ENCODE results near the gene SLC26A4. TPM values are rescaled to one million over a fixed set of nuclear protein-coding genes. Genes with fewer than 3 reads are reported as not detected.

Gene SLC26A4
- 0.02 to 0.13 TPM (median 0.05 TPM) in 5 replicates for total RNA-seq (2022; extraction: Qiagen RNA extraction)

GRCh38 chr7:107660381-107661080 lies at the start of gene SLC26A4:
Gene SLC26A4 (plus strand): TSS chr7:107660828. CDS start chr7:107661642, 814 bp downstream.

DNA sequence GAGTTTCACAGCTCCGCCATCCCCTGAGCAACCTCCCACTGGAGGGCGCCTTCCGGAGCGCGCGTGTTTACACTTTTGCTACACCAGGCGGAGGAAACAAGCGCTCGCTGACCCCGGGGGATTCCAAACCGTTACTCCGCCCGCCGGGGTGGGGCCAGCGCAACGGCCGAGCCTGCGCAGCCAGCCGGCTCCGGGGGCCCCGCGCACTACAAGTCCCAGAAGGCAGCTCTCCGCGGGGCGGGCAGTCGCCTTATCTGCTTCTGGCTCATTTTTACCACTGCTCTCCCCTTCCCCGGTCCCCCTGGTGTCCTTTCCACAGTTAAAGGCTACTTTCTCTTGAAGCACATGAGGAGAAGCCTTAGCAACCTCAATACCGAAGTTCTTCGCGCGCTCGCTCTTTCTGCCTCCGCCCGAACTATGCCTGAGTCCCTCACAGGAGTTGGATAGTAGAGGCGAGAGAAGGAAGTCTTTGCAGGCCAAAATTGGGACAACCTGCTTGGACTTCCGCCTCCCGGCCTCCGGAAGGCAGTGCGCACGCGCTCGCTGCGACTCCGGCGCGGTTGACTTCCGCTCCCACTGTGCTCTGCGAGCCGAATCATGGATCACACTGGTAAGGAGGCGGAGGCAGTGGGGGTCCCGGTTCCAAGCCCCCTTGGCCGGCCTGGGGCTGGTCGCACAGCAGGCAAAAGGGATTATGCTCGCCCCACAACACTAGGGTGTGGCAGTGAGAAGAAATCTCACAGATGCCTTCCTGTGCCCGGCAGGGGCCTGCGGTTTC lies 83.1 kb downstream of the SLC26A4 start, which contains the start of gene CBLL1:
CBLL1 (plus strand) TSS at position 576 of the 778 bp plus-strand sequence; CDS start at position 598, 22 bp downstream.

Other genes with a start within 250 kb of the SLC26A4 start
- not detected in 5 replicates for gene GPR22, start 190.8 kb upstream of the SLC26A4 start, total RNA-seq (2022; extraction: Qiagen RNA extraction)
- gene COG5, start 96.9 kb upstream of the SLC26A4 start, total RNA-seq (2022; extraction: Qiagen RNA extraction), result 8.9 to 13.7 TPM (median 10.9 TPM) in 5 replicates
- gene DUS4L, start 96.9 kb upstream of the SLC26A4 start, total RNA-seq (2022; extraction: Qiagen RNA extraction), result 9.9 to 10.8 TPM (median 10.5 TPM) in 5 replicates
- gene BCAP29, start 80.6 kb upstream of the SLC26A4 start, total RNA-seq (2022; extraction: Qiagen RNA extraction), result 35.8 to 44.6 TPM (median 38.6 TPM) in 5 replicates
- gene CBLL1, start 83.3 kb downstream of the SLC26A4 start, total RNA-seq (2022; extraction: Qiagen RNA extraction), result 27.4 to 55.2 TPM (median 29.8 TPM) in 5 replicates
- gene SLC26A3, start 142.4 kb downstream of the SLC26A4 start, total RNA-seq (2022; extraction: Qiagen RNA extraction), result not detected in 5 replicates
- 91.1 to 127 TPM (median 93.0 TPM) in 5 replicates for gene DLD, start 230.4 kb downstream of the SLC26A4 start, total RNA-seq (2022; extraction: Qiagen RNA extraction)

Measured in A549 treated with CORT108297 at 1 μM for 4 hours (cell line).